ENCODE measurements around the gene PARP6. TPM values are rescaled to one million over a fixed set of nuclear protein-coding genes. Genes with fewer than 3 reads are reported as not detected.

PARP6 gene
- total RNA-seq, 1 experiment from 2014 or later = 110 TPM

DNA sequence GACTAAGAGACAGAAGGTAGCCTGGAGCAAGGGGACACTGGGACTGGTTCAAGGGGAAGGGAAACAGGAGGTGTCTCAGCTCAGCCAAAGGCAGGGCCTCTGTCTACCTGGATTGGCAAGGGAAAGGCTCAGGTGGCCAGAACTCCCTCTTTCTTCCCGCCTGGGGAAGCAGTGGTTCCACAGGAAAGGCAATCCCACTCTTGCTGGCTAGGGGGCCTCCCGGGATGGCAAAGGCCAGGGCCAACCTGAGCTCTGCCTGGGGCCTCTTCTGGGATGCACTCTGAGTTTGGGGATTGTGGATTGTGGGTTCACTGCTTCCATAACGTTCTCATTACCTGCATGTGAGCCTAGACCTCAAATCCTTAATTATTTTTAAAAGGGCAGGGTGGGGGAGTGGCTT is 13.0 kb upstream of the PARP6 start:
- H3K36me3 Mint-ChIP-seq (ENCODE audit: insufficient read depth, unreplicated experiment) = peaks cover 4% of the 10 kb centered on the region
- peak; percentile 9 for DNase-seq
- BruUV-seq (replicated peaks) = no TSS peak
- CTCF ChIA-PET = no interaction called here
- H3K27me3 Mint-ChIP-seq (ENCODE audit: unreplicated experiment) = peaks cover 2% of the 10 kb centered on the region
- no peaks in the 10 kb centered on the region for H3K4me1 Mint-ChIP-seq (ENCODE audit: low read depth, unreplicated experiment)
- TF ChIP-seq CTCF (IDR thresholded peaks at IDR 0.05; ENCODE audit: unreplicated experiment) = no peak
- no peak overlapping the region for H3K27ac Mint-ChIP-seq (ENCODE audit: unreplicated experiment)
- H3K4me3 Mint-ChIP-seq (ENCODE audit: low read depth, unreplicated experiment) = no peak overlapping the region
- H3K9me3 Mint-ChIP-seq (ENCODE audit: low read depth, unreplicated experiment) = no peaks in the 10 kb centered on the region
- intact Hi-C loops (cut with micrococcal nuclease; ENCODE audit: unreplicated experiment) = no loop called here

DNA sequence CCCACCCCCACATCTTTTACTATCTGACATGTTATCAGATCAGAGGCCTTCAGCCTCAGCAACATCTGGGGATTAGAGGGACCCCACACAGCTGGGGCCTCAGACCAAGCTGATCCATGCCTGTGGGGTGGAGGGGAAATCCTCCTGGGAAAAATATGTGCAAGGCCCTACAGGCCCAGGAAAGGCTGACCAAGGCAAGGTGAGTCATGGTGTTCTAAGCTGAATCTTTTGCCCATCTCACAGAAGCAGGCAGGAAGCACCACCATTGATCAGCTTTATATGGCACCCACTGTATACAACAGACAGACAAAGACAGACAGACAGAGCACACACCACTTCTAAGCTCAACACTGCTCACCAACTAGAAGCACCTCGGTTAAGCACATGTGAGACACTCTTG is 12.4 kb upstream of the PARP6 start:
- H3K9me3 Mint-ChIP-seq (ENCODE audit: low read depth, unreplicated experiment) = no peaks in the 10 kb centered on the region
- H3K4me1 Mint-ChIP-seq (ENCODE audit: low read depth, unreplicated experiment) = no peaks in the 10 kb centered on the region
- DNase-seq = no peak
- H3K36me3 Mint-ChIP-seq (ENCODE audit: insufficient read depth, unreplicated experiment) = peaks cover 4% of the 10 kb centered on the region
- no peak for TF ChIP-seq CTCF (IDR thresholded peaks at IDR 0.05; ENCODE audit: unreplicated experiment)
- no peak overlapping the region for H3K4me3 Mint-ChIP-seq (ENCODE audit: low read depth, unreplicated experiment)
- H3K27me3 Mint-ChIP-seq (ENCODE audit: unreplicated experiment) = no peaks in the 10 kb centered on the region
- intact Hi-C loops (cut with micrococcal nuclease; ENCODE audit: unreplicated experiment) = no loop called here
- CTCF ChIA-PET = interaction anchor here (0.7 kb wide), 1 partner anchor 24 kb away, joined by 3 read pairs; no protein-coding TSS in a partner anchor
- H3K27ac Mint-ChIP-seq (ENCODE audit: unreplicated experiment) = no peak overlapping the region
- BruUV-seq (replicated peaks) = no TSS peak

DNA sequence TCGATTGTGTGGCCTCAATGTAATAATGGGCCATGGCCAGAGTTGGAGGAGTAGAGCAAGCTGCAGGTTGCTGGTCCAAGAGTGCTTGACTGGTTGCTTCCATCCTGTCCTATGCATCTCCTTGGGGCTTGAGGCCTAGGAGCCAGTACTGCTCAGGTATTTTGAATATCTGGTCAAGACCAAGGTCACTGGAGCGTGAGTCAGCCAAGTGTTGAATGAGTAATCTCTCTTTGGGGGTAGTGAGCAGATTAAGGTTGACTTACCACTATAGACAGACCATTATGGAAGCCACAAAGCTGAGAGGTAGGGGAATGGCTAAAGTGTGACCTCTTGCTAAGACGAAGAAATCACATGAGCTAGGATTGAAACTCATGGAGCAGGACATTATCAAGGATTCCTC is 9.4 kb upstream of the PARP6 start:
- Mint-ChIP-seq H3K36me3 (ENCODE audit: insufficient read depth, unreplicated experiment) (peaks cover 4% of the 10 kb centered on the region), H3K27ac (ENCODE audit: unreplicated experiment) (no peak overlapping the region), H3K4me1 (ENCODE audit: low read depth, unreplicated experiment) (no peaks in the 10 kb centered on the region), H3K27me3 (ENCODE audit: unreplicated experiment) (peaks cover 6% of the 10 kb centered on the region), H3K4me3 (ENCODE audit: low read depth, unreplicated experiment) (no peak overlapping the region), H3K9me3 (ENCODE audit: low read depth, unreplicated experiment) (no peaks in the 10 kb centered on the region)
- TF ChIP-seq CTCF (IDR thresholded peaks at IDR 0.05; ENCODE audit: unreplicated experiment) = no peak
- intact Hi-C loops (cut with micrococcal nuclease; ENCODE audit: unreplicated experiment) = no loop called here
- no peak for DNase-seq
- CTCF ChIA-PET = no interaction called here
- BruUV-seq (replicated peaks) = no TSS peak

GRCh38 chr15:72280751-72281150 is 8.4 kb upstream of the PARP6 start:
- Mint-ChIP-seq H3K4me1 (ENCODE audit: low read depth, unreplicated experiment) (no peaks in the 10 kb centered on the region), H3K36me3 (ENCODE audit: insufficient read depth, unreplicated experiment) (no peaks in the 10 kb centered on the region), H3K27ac (ENCODE audit: unreplicated experiment) (no peak overlapping the region), H3K4me3 (ENCODE audit: low read depth, unreplicated experiment) (no peak overlapping the region), H3K9me3 (ENCODE audit: low read depth, unreplicated experiment) (no peaks in the 10 kb centered on the region), H3K27me3 (ENCODE audit: unreplicated experiment) (peaks cover 15% of the 10 kb centered on the region)
- DNase-seq = no peak
- intact Hi-C loops (cut with micrococcal nuclease; ENCODE audit: unreplicated experiment) = no loop called here
- CTCF ChIA-PET = interaction anchor here (0.6 kb wide), 1 partner anchor 813 kb away, joined by 5 read pairs; no protein-coding TSS in a partner anchor
- no peak for TF ChIP-seq CTCF (IDR thresholded peaks at IDR 0.05; ENCODE audit: unreplicated experiment)
- no TSS peak for BruUV-seq (replicated peaks)
